SK-N-SH (cell line): ENCODE measurements around the gene FAM222B. TPM values are rescaled to one million over a fixed set of nuclear protein-coding genes. Genes with fewer than 3 reads are reported as not detected.

Experiments
- CTCF ChIA-PET: fragments of 300-600, 350-600 bp; formaldehyde crosslinking; extraction: SDS; loops from one replicate; lab custom pipeline; 2021; lab: Yijun Ruan, JAX
- POLR2A ChIA-PET: fragments of 350-600 bp; sonication (Branson Sonifier 250); formaldehyde crosslinking; extraction: SDS; loops from one replicate; lab custom pipeline; 2020; ENCODE audit warnings: antibody characterized with exemption, inconsistent platforms; lab: Yijun Ruan, JAX
- DNase-seq: peaks from one replicate; pipeline ENCODE4 v3.0.0; 2012
- H2AFZ ChIP-seq: fragments of 200-600 bp; sonication (generic); 2 replicates; pipeline ENCODE4 v1.8.1; 2016; ENCODE audit warnings: antibody characterized with exemption, mild to moderate bottlenecking, low read depth
- H3F3A ChIP-seq: fragments of 200-600 bp; sonication (generic); replicated peaks from 2 replicates; pipeline ENCODE3; 2016; ENCODE audit warnings: antibody characterized with exemption, mild to moderate bottlenecking; ENCODE audit not compliant: insufficient read depth
- H3K27ac ChIP-seq, 2 experiments: fragments of 200-500 bp in 1 of 2; fragments of 200-600 bp in 1 of 2; sonication (Bioruptor generic) in 1 of 2; sonication (generic), shearing (Covaris generic) in 1 of 2; 2 replicates each; pipeline versions ENCODE4 v1.5.1 to v1.6.1; 2014 to 2016; ENCODE audit warnings: low read depth in 2 of 2, inconsistent platforms in 1 of 2, low read length in 1 of 2, mild to moderate bottlenecking in 1 of 2, mixed read lengths in 1 of 2
- H3K27me3 ChIP-seq: fragments of 200-600 bp; sonication (generic), shearing (Covaris generic); 2 replicates; pipeline ENCODE4 v1.6.1; 2016; ENCODE audit warnings: mixed run types; ENCODE audit not compliant: insufficient read depth
- H3K36me3 ChIP-seq, 2 experiments: fragments of 200-500 bp in 1 of 2; fragments of 200-600 bp in 1 of 2; sonication (Bioruptor generic) in 1 of 2; sonication (generic) in 1 of 2; replicated peaks in 1 of 2; 2 replicates each; pipeline versions ENCODE3 to v1.5.1; 2014 to 2016; ENCODE audit warnings: low read length in 1 of 2, mild to moderate bottlenecking in 1 of 2; ENCODE audit not compliant: insufficient read depth in 2 of 2, control insufficient read depth in 1 of 2
- H3K4me1 ChIP-seq, 2 experiments: fragments of 200-500 bp in 1 of 2; fragments of 200-600 bp in 1 of 2; sonication (Bioruptor generic) in 1 of 2; sonication (generic), shearing (Covaris generic) in 1 of 2; 2 replicates each; pipeline versions ENCODE4 v1.5.1 to v1.6.1; 2014 to 2016; ENCODE audit warnings: low read depth in 1 of 2, low read length in 1 of 2, mixed run types in 1 of 2; ENCODE audit not compliant: insufficient read depth in 2 of 2, control insufficient read depth in 1 of 2
- H3K4me2 ChIP-seq: fragments of 200-600 bp; sonication (generic), shearing (Covaris generic); 2 replicates; pipeline ENCODE4 v1.6.1; 2017; ENCODE audit warnings: mixed run types
- H3K4me3 ChIP-seq, 2 experiments: fragments of 200-500 bp in 1 of 2; fragments of 200-600 bp in 1 of 2; sonication (Bioruptor generic) in 1 of 2; sonication (generic), shearing (Covaris generic) in 1 of 2; 2 replicates each; pipeline versions ENCODE4 v1.5.1 to v1.8.1; 2014 to 2016; ENCODE audit warnings: low read depth in 2 of 2, inconsistent platforms in 1 of 2, low read length in 1 of 2, mild to moderate bottlenecking in 1 of 2, mixed read lengths in 1 of 2, moderate library complexity in 1 of 2
- H3K79me2 ChIP-seq: fragments of 200-600 bp; sonication (generic); 2 replicates; pipeline ENCODE4 v1.8.1; 2017; ENCODE audit warnings: mild to moderate bottlenecking; ENCODE audit not compliant: insufficient read depth
- H3K9ac ChIP-seq: fragments of 200-600 bp; sonication (generic); 2 replicates; pipeline ENCODE4 v1.6.1; 2017; ENCODE audit warnings: mixed run types
- H3K9me2 ChIP-seq: fragments of 200-600 bp; sonication (generic); 2 replicates; pipeline ENCODE4 v1.6.1; 2017; ENCODE audit warnings: mixed run types
- H3K9me3 ChIP-seq: fragments of 200-600 bp; sonication (generic); 2 replicates; pipeline ENCODE4 v1.6.1; 2017; ENCODE audit warnings: mixed run types, mild to moderate bottlenecking, moderate library complexity
- H4K20me1 ChIP-seq: fragments of 200-600 bp; sonication (generic); 2 replicates; pipeline ENCODE4 v1.6.1; 2017; ENCODE audit warnings: mild to moderate bottlenecking, mixed run types; ENCODE audit not compliant: insufficient read depth
- CHD2 ChIP-seq: fragments of 150-350 bp; IDR thresholded peaks from 2 replicates; pipeline ENCODE4 v1.6.1; 2018; ENCODE audit warnings: low read length; ENCODE audit not compliant: partially characterized antibody
- EZH2phosphoT487 ChIP-seq: fragments of 200-600 bp; sonication (generic); IDR thresholded peaks from 2 replicates; pipeline ENCODE4 v1.6.1; 2017; ENCODE audit warnings: low read depth, mixed run types, mild to moderate bottlenecking, antibody characterized with exemption, moderate library complexity, borderline replicate concordance
- FOXJ3 ChIP-seq: sonication (generic); formaldehyde crosslinking; IDR thresholded peaks from 2 replicates; pipeline ENCODE4 v1.5.1; 2020; ENCODE audit warnings: mild to moderate bottlenecking, missing genetic modification reagents
- MAX ChIP-seq: IDR thresholded peaks from 2 replicates; pipeline ENCODE4 v1.4.0; 2012; ENCODE audit warnings: low read depth
- MEF2A ChIP-seq: IDR thresholded peaks from 2 replicates; pipeline ENCODE4 v1.4.0; 2012; ENCODE audit warnings: low read depth, borderline replicate concordance
- NFIC ChIP-seq: IDR thresholded peaks from 2 replicates; pipeline ENCODE4 v1.4.0; 2012; ENCODE audit warnings: borderline replicate concordance
- PBX3 ChIP-seq: IDR thresholded peaks from 2 replicates; pipeline ENCODE4; 2012
- RAD21 ChIP-seq: IDR thresholded peaks from 2 replicates; pipeline ENCODE4 v1.6.1; 2012; ENCODE audit warnings: mild to moderate bottlenecking, low read length
- RXRA ChIP-seq: IDR thresholded peaks from 2 replicates; pipeline ENCODE4 v1.4.0; 2012; ENCODE audit warnings: low read depth, mild to moderate bottlenecking, borderline replicate concordance
- SMC3 ChIP-seq: IDR thresholded peaks from 2 replicates; pipeline ENCODE4 v1.6.1; 2012; ENCODE audit warnings: low read depth, low read length, improper control_type of control experiment
- TAF1 ChIP-seq: IDR thresholded peaks from 2 replicates; pipeline ENCODE4 v1.6.1; 2012; ENCODE audit warnings: low read depth, mild to moderate bottlenecking, low read length, moderate library complexity, borderline replicate concordance
- TCF12 ChIP-seq: IDR thresholded peaks from 2 replicates; pipeline ENCODE4 v1.4.0; 2012
- TEAD4 ChIP-seq: IDR thresholded peaks from 2 replicates; pipeline ENCODE4 v1.4.0; 2012; ENCODE audit warnings: mild to moderate bottlenecking, borderline replicate concordance; ENCODE audit not compliant: insufficient read depth
- ZBTB33 ChIP-seq: IDR thresholded peaks from 2 replicates; pipeline ENCODE4 v1.4.0; 2012; ENCODE audit warnings: low read depth, borderline replicate concordance
- WGBS: methylation state at CpG from one replicate; pipeline ENCODE4 v1.1.6; 2017; ENCODE audit warnings: low lambda C conversion rate; 5-methylcytosine and 5-hydroxymethylcytosine counted together
- polyA plus RNA-seq, 3 experiments: library from polyadenylated mRNA; depleted of rRNA; stranded (reverse); fragments of >200 nt; gene quantifications; 2 replicates each; pipeline ENCODE4 v1.2.3, GENCODE V29; 2012
- TF ChIP-seq, protein P1 (sequence below): fragments of 200-600 bp; sonication (generic); IDR thresholded peaks from 2 replicates; pipeline ENCODE4 v1.6.1; 2017; ENCODE audit warnings: antibody characterized with exemption, mild to moderate bottlenecking, moderate library complexity
- TF ChIP-seq, protein P2 (sequence below): IDR thresholded peaks from 2 replicates; pipeline ENCODE4 v1.6.1; 2012; ENCODE audit warnings: mild to moderate bottlenecking, low read depth, low read length, moderate library complexity

The FAM222B gene
- polyA plus RNA-seq, 1 of the 3 experiments (the other 2 are of a cell fraction): 9.0 TPM

GRCh38 chr17:28828294-28829040 lies 14.1 kb downstream of the FAM222B start:
- Histone ChIP-seq H3K9me3 (no peaks in the 10 kb centered on the region), H2AFZ (no peak overlapping the region), H3K27ac (no peak overlapping the region; a peak in 1 of 4 replicates), H3K4me1 (no peaks in the 10 kb centered on the region), H3K36me3 (peaks cover 0 to 8% of the 10 kb centered on the region in 2 experiments), H3K27me3 (no peaks in the 10 kb centered on the region), H3K4me2 (no peak overlapping the region), H4K20me1 (0 out of 2 replicates have a peak, but pooled peaks cover 8% of the 10 kb centered on the region), H3K4me3 (no peak overlapping the region), H3K9ac (no peak overlapping the region), H3F3A (peaks cover 13% of the 10 kb centered on the region), H3K9me2 (no peaks in the 10 kb centered on the region), H3K79me2 (peaks cover 73% of the 10 kb centered on the region)
- POLR2A ChIA-PET: interaction anchor here (0.7 kb wide), 1 partner anchor 54 kb away, joined by 3 read pairs; no protein-coding TSS in a partner anchor
- no peak for DNase-seq
- CTCF ChIA-PET: interaction anchor here (1.5 to 2.1 kb wide), 3 partner anchors 8 to 64 kb away, joined by 3 to 12 read pairs (median 6); partner anchors contain the start of gene FAM222B
- WGBS: 97% methylated on average over 15 of the region's 15 CpGs
- TF ChIP-seq, protein P1, sequence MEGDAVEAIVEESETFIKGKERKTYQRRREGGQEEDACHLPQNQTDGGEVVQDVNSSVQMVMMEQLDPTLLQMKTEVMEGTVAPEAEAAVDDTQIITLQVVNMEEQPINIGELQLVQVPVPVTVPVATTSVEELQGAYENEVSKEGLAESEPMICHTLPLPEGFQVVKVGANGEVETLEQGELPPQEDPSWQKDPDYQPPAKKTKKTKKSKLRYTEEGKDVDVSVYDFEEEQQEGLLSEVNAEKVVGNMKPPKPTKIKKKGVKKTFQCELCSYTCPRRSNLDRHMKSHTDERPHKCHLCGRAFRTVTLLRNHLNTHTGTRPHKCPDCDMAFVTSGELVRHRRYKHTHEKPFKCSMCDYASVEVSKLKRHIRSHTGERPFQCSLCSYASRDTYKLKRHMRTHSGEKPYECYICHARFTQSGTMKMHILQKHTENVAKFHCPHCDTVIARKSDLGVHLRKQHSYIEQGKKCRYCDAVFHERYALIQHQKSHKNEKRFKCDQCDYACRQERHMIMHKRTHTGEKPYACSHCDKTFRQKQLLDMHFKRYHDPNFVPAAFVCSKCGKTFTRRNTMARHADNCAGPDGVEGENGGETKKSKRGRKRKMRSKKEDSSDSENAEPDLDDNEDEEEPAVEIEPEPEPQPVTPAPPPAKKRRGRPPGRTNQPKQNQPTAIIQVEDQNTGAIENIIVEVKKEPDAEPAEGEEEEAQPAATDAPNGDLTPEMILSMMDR: no peak
- TF ChIP-seq TEAD4: no peak
- no peak for TF ChIP-seq EZH2phosphoT487
- TF ChIP-seq SMC3: no peak
- no peak for TF ChIP-seq MEF2A
- no peak for TF ChIP-seq TAF1
- TF ChIP-seq RAD21: no peak
- TF ChIP-seq TCF12: no peak
- TF ChIP-seq NFIC: no peak
- no peak for TF ChIP-seq PBX3
- TF ChIP-seq RXRA: no peak
- TF ChIP-seq MAX: no peak
- TF ChIP-seq, protein P2, sequence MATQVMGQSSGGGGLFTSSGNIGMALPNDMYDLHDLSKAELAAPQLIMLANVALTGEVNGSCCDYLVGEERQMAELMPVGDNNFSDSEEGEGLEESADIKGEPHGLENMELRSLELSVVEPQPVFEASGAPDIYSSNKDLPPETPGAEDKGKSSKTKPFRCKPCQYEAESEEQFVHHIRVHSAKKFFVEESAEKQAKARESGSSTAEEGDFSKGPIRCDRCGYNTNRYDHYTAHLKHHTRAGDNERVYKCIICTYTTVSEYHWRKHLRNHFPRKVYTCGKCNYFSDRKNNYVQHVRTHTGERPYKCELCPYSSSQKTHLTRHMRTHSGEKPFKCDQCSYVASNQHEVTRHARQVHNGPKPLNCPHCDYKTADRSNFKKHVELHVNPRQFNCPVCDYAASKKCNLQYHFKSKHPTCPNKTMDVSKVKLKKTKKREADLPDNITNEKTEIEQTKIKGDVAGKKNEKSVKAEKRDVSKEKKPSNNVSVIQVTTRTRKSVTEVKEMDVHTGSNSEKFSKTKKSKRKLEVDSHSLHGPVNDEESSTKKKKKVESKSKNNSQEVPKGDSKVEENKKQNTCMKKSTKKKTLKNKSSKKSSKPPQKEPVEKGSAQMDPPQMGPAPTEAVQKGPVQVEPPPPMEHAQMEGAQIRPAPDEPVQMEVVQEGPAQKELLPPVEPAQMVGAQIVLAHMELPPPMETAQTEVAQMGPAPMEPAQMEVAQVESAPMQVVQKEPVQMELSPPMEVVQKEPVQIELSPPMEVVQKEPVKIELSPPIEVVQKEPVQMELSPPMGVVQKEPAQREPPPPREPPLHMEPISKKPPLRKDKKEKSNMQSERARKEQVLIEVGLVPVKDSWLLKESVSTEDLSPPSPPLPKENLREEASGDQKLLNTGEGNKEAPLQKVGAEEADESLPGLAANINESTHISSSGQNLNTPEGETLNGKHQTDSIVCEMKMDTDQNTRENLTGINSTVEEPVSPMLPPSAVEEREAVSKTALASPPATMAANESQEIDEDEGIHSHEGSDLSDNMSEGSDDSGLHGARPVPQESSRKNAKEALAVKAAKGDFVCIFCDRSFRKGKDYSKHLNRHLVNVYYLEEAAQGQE: no peak
- no peak for TF ChIP-seq CHD2
- TF ChIP-seq ZBTB33: no peak
- no peak for TF ChIP-seq FOXJ3 (CRISPR knock-in tag)
